Esophagus muscularis mucosa (tissue), 4 donors: ENCODE results near the gene NT5DC2. TPM values are rescaled to one million over a fixed set of nuclear protein-coding genes. Genes with fewer than 3 reads are reported as not detected.

Experiments used
- DNase-seq: peaks from one replicate; pipeline ENCODE4 v3.0.0-alpha.2; 2017; ENCODE audit errors: extremely low spot score
- H3K27ac ChIP-seq, 4 donors: fragments of 200-600 bp; sonication (generic); replicated peaks in 1 of 4; 1 replicate in 3 of 4; 2 replicates in 1 of 4; pipeline ENCODE4 v1.5.1; 2016 to 2019; ENCODE audit warnings: mild to moderate bottlenecking in 1 of 4
- H3K27me3 ChIP-seq, 4 donors: fragments of 200-600 bp; sonication (generic); one replicate each; pipeline versions ENCODE4 v1.5.1 to v1.6.0; 2016 to 2019
- H3K36me3 ChIP-seq, 4 donors: fragments of 200-600 bp; sonication (generic); one replicate each; pipeline ENCODE4 v1.5.1; 2016 to 2019
- H3K4me1 ChIP-seq, 4 donors: fragments of 200-600 bp; sonication (generic); one replicate each; pipeline ENCODE4 v1.5.1; 2016 to 2019
- H3K4me3 ChIP-seq, 4 donors: fragments of 200-600 bp; sonication (generic); 1 replicate in 2 of 4; 2 replicates in 2 of 4; pipeline ENCODE4 v1.5.1; 2016 to 2019; ENCODE audit warnings: mild to moderate bottlenecking in 4 of 4, moderate library complexity in 1 of 4
- H3K9me3 ChIP-seq, 4 donors: fragments of 200-600 bp; sonication (generic); 1 replicate in 3 of 4; 2 replicates in 1 of 4; pipeline ENCODE4 v1.5.1; 2016 to 2019
- CTCF ChIP-seq, 3 experiments: fragments of 200-600 bp in 2 of 3; fragments of 450-650 bp in 1 of 3; sonication (generic) in 2 of 3; IDR thresholded peaks; one replicate each; pipeline ENCODE4 v1.5.1; 2017 to 2019; ENCODE audit warnings: antibody characterized with exemption in 3 of 3, mild to moderate bottlenecking in 2 of 3, moderate library complexity in 1 of 3
- EP300 ChIP-seq: sonication (generic); formaldehyde crosslinking; IDR thresholded peaks from one replicate; pipeline ENCODE4 v1.6.1; 2017; ENCODE audit warnings: antibody characterized with exemption
- POLR2A ChIP-seq: fragments of 450-650 bp; IDR thresholded peaks from one replicate; pipeline ENCODE4 v1.6.1; 2017; ENCODE audit warnings: antibody characterized with exemption, moderate library complexity, mild to moderate bottlenecking, low read depth
- POLR2AphosphoS5 ChIP-seq, 2 donors: sonication (generic); formaldehyde crosslinking; IDR thresholded peaks; one replicate each; pipeline ENCODE4 v1.6.1; 2017; ENCODE audit warnings: antibody characterized with exemption in 2 of 2
- WGBS: methylation state at CpG from one replicate; pipeline ENCODE4 v1.1.5; 2018; 5-methylcytosine and 5-hydroxymethylcytosine counted together
- intact Hi-C: fragments of 100-400 bp; cut with DNase I; formaldehyde crosslinking; loops from one replicate; pipeline ENCODE4 v1.15.1; 2023
- total RNA-seq, 4 donors: library from RNA; depleted of rRNA; stranded (reverse); fragments of >200 nt; gene quantifications; one replicate each; pipeline versions ENCODE4 v1.1.0 to v1.2.1, GENCODE V29; 2016

The NT5DC2 gene
- total RNA-seq, 4 donors from 2014 or later = 58.0 to 87.4 (median 72.9) TPM

GRCh38 chr3:52525680-52526561 lies 7.7 kb downstream of the NT5DC2 start:
- no peak for DNase-seq
- intact Hi-C loops = no loop called here
- Histone ChIP-seq H3K9me3 (no peaks in the 10 kb centered on the region), H3K27me3 (no peaks in the 10 kb centered on the region), H3K4me1 (peaks cover 43 to 61% (median 55%) of the 10 kb centered on the region in 4 donors), H3K27ac (peak overlapping the region; percentile 24 to 65 (median 46)), H3K36me3 (peaks cover 15 to 66% (median 61%) of the 10 kb centered on the region in 4 donors), H3K4me3 (no peak overlapping the region)
- WGBS = 83% methylated on average over 9 of the region's 9 CpGs
- TF ChIP-seq EP300 (no peak), CTCF (IDR thresholded peaks at IDR 0.05) (no peak), POLR2AphosphoS5 (IDR thresholded peaks at IDR 0.05) (no peak), POLR2A (no peak)

- DNase-seq = no peak
Observed at GRCh38 chr3:52524752-52525679, 8.6 kb downstream of the NT5DC2 start.

GRCh38 chr3:52524258-52524751 lies 9.4 kb downstream of the NT5DC2 start:
- H3K27me3 ChIP-seq = no peaks in the 10 kb centered on the region
- no peak for DNase-seq
- H3K27ac ChIP-seq = peak overlapping the region; percentile 24 to 65 (median 46)
- H3K36me3 ChIP-seq = peaks cover 15 to 80% (median 70%) of the 10 kb centered on the region in 4 donors
- 94% methylated on average over 18 of the region's 18 CpGs for WGBS
- no peak overlapping the region for H3K4me3 ChIP-seq
- no peaks in the 10 kb centered on the region for H3K9me3 ChIP-seq
- TF ChIP-seq POLR2AphosphoS5 (IDR thresholded peaks at IDR 0.05) (no peak), CTCF (IDR thresholded peaks at IDR 0.05) (no peak), POLR2A (no peak), EP300 (no peak)
- peaks cover 27 to 44% (median 39%) of the 10 kb centered on the region in 4 donors for H3K4me1 ChIP-seq
- intact Hi-C loops = no loop called here

More at GRCh38 chr3:52524752-52525679, 8.6 kb downstream of the NT5DC2 start:
- intact Hi-C loops = no loop called here
- Histone ChIP-seq H3K36me3 (peaks cover 15 to 75% (median 64%) of the 10 kb centered on the region in 4 donors), H3K27ac (peak overlapping the region; percentile 24 to 65 (median 46)), H3K27me3 (no peaks in the 10 kb centered on the region), H3K4me1 (peaks cover 34 to 52% (median 46%) of the 10 kb centered on the region in 4 donors), H3K4me3 (no peak overlapping the region), H3K9me3 (no peaks in the 10 kb centered on the region)
- no peak for TF ChIP-seq POLR2A
- no peak for TF ChIP-seq CTCF (IDR thresholded peaks at IDR 0.05)
- TF ChIP-seq EP300 = no peak
- peak; percentile 2 to 24 for TF ChIP-seq POLR2AphosphoS5 (IDR thresholded peaks at IDR 0.05)
- WGBS = 80% methylated on average over 20 of the region's 34 CpGs

- DNase-seq = no peak
- no peak overlapping the region for H3K27ac ChIP-seq
- H3K36me3 ChIP-seq = peaks cover 15 to 79% (median 66%) of the 10 kb centered on the region in 4 donors
Observed at GRCh38 chr3:52523386-52524257, 10.0 kb downstream of the NT5DC2 start.

More at GRCh38 chr3:52523386-52524257, 10.0 kb downstream of the NT5DC2 start:
- Histone ChIP-seq H3K4me3 (no peak overlapping the region), H3K27me3 (no peaks in the 10 kb centered on the region), H3K9me3 (no peaks in the 10 kb centered on the region), H3K4me1 (peaks cover 25 to 43% (median 36%) of the 10 kb centered on the region in 4 donors)
- 97% methylated on average over 11 of the region's 26 CpGs for WGBS
- intact Hi-C loops = no loop called here
- no peak for TF ChIP-seq EP300
- TF ChIP-seq POLR2AphosphoS5 (IDR thresholded peaks at IDR 0.05) = no peak
- no peak for TF ChIP-seq CTCF (IDR thresholded peaks at IDR 0.05)
- TF ChIP-seq POLR2A = no peak
